HCT116 (cell line): ENCODE data around the gene TCF7. TPM values are rescaled to one million over a fixed set of nuclear protein-coding genes. Genes with fewer than 3 reads are reported as not detected.

Source experiments
- ATAC-seq: fragments of 200-7000 bp; cut with Tn5 transposase; 2 replicates; pipeline ENCODE4 v1.9.1; 2020; ENCODE audit warnings: mild to moderate bottlenecking, moderate library complexity
- BruUV-seq: library from RNA; stranded (reverse); fragments of 400-500 nt; replicated peaks from 2 replicates; lab custom pipeline; 2021; lab: Mats Ljungman, UMichigan
- CTCF ChIA-PET: fragments of 300-600 bp; sonication (Branson Sonifier 250); formaldehyde crosslinking; loops from one replicate; lab custom pipeline; 2021; ENCODE audit warnings: antibody characterized with exemption; lab: Charles Lee
- POLR2A ChIA-PET: fragments of 300-600, 350-600 bp; sonication (Branson Sonifier 250); formaldehyde crosslinking; loops from one replicate; lab custom pipeline; 2021; ENCODE audit warnings: antibody characterized with exemption; lab: Charles Lee
- RAD21 ChIA-PET, 2 experiments: fragments of 300-600 bp; sonication (Branson Sonifier 250); formaldehyde crosslinking; loops; one replicate each; lab custom pipeline; 2023; ENCODE audit warnings: low total read pairs in 2 of 2; ENCODE audit not compliant: uncharacterized antibody in 2 of 2, unreplicated experiment in 2 of 2, low non-redundant PET in 1 of 2; lab: Charles Lee
- DNase-seq: peaks from one replicate; pipeline ENCODE4 v3.0.0-alpha.2; 2010; ENCODE audit warnings: low read depth, low spot score
- H2AFZ ChIP-seq: fragments of 200-600 bp; shearing (Covaris generic), sonication (generic); 2 replicates; pipeline ENCODE4 v1.6.1; 2017; ENCODE audit warnings: low read depth, mixed run types, mixed read lengths, antibody characterized with exemption, low read length; ENCODE audit not compliant: poor library complexity, severe bottlenecking
- H3K27ac ChIP-seq: 2 replicates; pipeline ENCODE4 v1.5.1; 2012; ENCODE audit warnings: low read depth, low read length
- H3K27me3 ChIP-seq: fragments of 200-600 bp; sonication (generic); 2 replicates; pipeline ENCODE4 v1.6.1; 2016; ENCODE audit warnings: mixed run types, low read length, mixed read lengths; ENCODE audit not compliant: insufficient read depth
- H3K36me3 ChIP-seq, 2 experiments: fragments of 200-500 bp in 1 of 2; fragments of 200-600 bp in 1 of 2; sonication (Bioruptor generic) in 1 of 2; sonication (generic) in 1 of 2; 2 replicates each; pipeline versions ENCODE4 v1.5.1 to v1.6.1; 2014 to 2016; ENCODE audit warnings: low read length in 2 of 2, inconsistent platforms in 1 of 2, mixed read lengths in 1 of 2, mixed run types in 1 of 2; ENCODE audit not compliant: insufficient read depth in 2 of 2, control insufficient read depth in 1 of 2
- H3K4me1 ChIP-seq, 2 experiments: fragments of 200-600 bp in 1 of 2; sonication (generic) in 1 of 2; 2 replicates each; pipeline versions ENCODE4 v1.5.1 to v1.6.1; 2012 to 2017; ENCODE audit warnings: low read length in 2 of 2, inconsistent platforms in 1 of 2, mild to moderate bottlenecking in 1 of 2, mixed read lengths in 1 of 2, mixed run types in 1 of 2, moderate library complexity in 1 of 2; ENCODE audit not compliant: insufficient read depth in 2 of 2, control insufficient read depth in 1 of 2
- H3K4me2 ChIP-seq: fragments of 200-600 bp; sonication (generic); 2 replicates; pipeline ENCODE4 v1.6.1; 2017; ENCODE audit warnings: mixed run types, low read length, mixed read lengths
- H3K4me3 ChIP-seq, 2 experiments: fragments of 200-600 bp in 1 of 2; sonication (generic) in 1 of 2; replicated peaks in 1 of 2; 2 replicates each; pipeline ENCODE4 v1.5.1; 2011 to 2016; ENCODE audit warnings: low read length in 2 of 2, control low read depth in 1 of 2, low read depth in 1 of 2, mild to moderate bottlenecking in 1 of 2, mixed read lengths in 1 of 2, mixed run types in 1 of 2
- H3K79me2 ChIP-seq: fragments of 200-600 bp; sonication (generic); 2 replicates; pipeline ENCODE4 v1.6.1; 2017; ENCODE audit warnings: mild to moderate bottlenecking, mixed run types, low read length, moderate library complexity, mixed read lengths; ENCODE audit not compliant: insufficient read depth
- H3K9ac ChIP-seq: fragments of 200-600 bp; sonication (generic); 2 replicates; pipeline ENCODE4 v1.6.1; 2016; ENCODE audit warnings: low read length, mixed read lengths
- H3K9me2 ChIP-seq: fragments of 200-600 bp; sonication (generic), shearing (Covaris generic); 2 replicates; pipeline ENCODE4 v1.6.1; 2017; ENCODE audit warnings: mixed run types, mild to moderate bottlenecking, moderate library complexity; ENCODE audit not compliant: insufficient read depth
- H3K9me3 ChIP-seq, 2 experiments: fragments of 200-500 bp in 1 of 2; fragments of 200-600 bp in 1 of 2; sonication (Bioruptor generic) in 1 of 2; sonication (generic) in 1 of 2; 2 replicates each; pipeline ENCODE4 v1.6.1; 2014 to 2017; ENCODE audit warnings: low read length in 2 of 2, mixed read lengths in 2 of 2, inconsistent platforms in 1 of 2, low read depth in 1 of 2, mild to moderate bottlenecking in 1 of 2, mixed run types in 1 of 2, moderate library complexity in 1 of 2; ENCODE audit not compliant: control insufficient read depth in 1 of 2, insufficient read depth in 1 of 2
- H4K20me1 ChIP-seq: fragments of 200-600 bp; sonication (generic), shearing (Covaris generic); 2 replicates; pipeline ENCODE4 v1.6.1; 2017; ENCODE audit warnings: mixed run types, mild to moderate bottlenecking, moderate library complexity; ENCODE audit not compliant: insufficient read depth
- CBX3 ChIP-seq: IDR thresholded peaks from 2 replicates; pipeline ENCODE4 v1.6.1; 2012; ENCODE audit warnings: low read depth
- ELF1 ChIP-seq: IDR thresholded peaks from 2 replicates; pipeline ENCODE4 v1.6.1; 2012; ENCODE audit warnings: low read depth, borderline replicate concordance
- FOSL1 ChIP-seq: IDR thresholded peaks from 2 replicates; pipeline ENCODE4 v1.6.1; 2012; ENCODE audit warnings: low read depth
- JUND ChIP-seq: IDR thresholded peaks from 2 replicates; pipeline ENCODE4 v1.6.1; 2012
- POLR2A ChIP-seq: IDR thresholded peaks from 2 replicates; pipeline ENCODE4 v1.7.0; 2011; ENCODE audit warnings: borderline replicate concordance; ENCODE audit not compliant: insufficient read depth, insufficient read length; ENCODE audit errors: extremely low read depth
- RAD21 ChIP-seq: IDR thresholded peaks from 2 replicates; pipeline ENCODE4 v1.6.1; 2012; ENCODE audit warnings: low read depth, mild to moderate bottlenecking
- REST ChIP-seq: IDR thresholded peaks from 2 replicates; pipeline ENCODE4 v1.6.1; 2012; ENCODE audit warnings: low read depth
- SIN3A ChIP-seq: IDR thresholded peaks from 2 replicates; pipeline ENCODE4 v1.6.1; 2012; ENCODE audit warnings: low read depth
- SP1 ChIP-seq: IDR thresholded peaks from 2 replicates; pipeline ENCODE4 v1.6.1; 2012; ENCODE audit warnings: low read depth
- TCF7L2 ChIP-seq: IDR thresholded peaks from 2 replicates; pipeline ENCODE4 v1.7.0; 2011; ENCODE audit warnings: borderline replicate concordance, inconsistent platforms; ENCODE audit not compliant: insufficient read depth, insufficient read length; ENCODE audit errors: extremely low read depth
- intact Hi-C: fragments of 100-400 bp; cut with micrococcal nuclease; formaldehyde crosslinking; loops from 2 replicates; pipeline ENCODE4 v1.10.0; 2022
- total RNA-seq: library from RNA; stranded (reverse); gene quantifications from one replicate; pipeline ENCODE4 v1.2.1, GENCODE V29; 2021; ENCODE audit not compliant: unreplicated experiment
- TF ChIP-seq, protein P1 (sequence below): IDR thresholded peaks from 2 replicates; pipeline ENCODE4 v1.6.1; 2012

TCF7 gene
- total RNA-seq, 1 experiment from 2014 or later: 17.8 TPM

DNA sequence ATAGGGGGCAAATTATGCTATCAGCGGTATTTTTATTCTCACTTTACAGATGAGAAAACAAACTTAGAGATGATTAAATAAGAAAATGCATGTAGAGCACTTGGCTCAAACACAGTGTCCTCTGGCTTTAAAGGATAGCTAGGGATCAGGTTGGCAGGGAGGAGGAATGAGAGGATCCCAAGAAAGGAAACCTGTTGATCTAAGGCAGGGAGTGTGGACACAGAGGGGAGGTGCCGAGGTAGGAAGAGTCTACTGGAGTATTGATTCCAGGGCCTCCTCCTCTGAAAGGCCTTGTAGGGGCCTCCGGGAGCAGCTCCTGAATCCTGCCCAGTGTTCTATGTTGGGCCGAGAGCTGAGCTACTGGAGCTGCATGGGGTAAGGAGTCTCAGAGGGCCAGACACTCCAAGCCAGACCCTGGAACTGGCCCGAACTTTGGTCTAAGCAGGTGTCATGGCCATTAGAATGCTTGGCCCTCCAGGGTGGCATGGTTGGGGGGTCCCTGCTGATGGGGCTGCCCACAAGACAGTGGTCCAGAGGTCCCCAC is 30.4 kb upstream of the TCF7 start:
- Histone ChIP-seq H3K4me1 (no peaks in the 10 kb centered on the region), H2AFZ (no peak overlapping the region), H3K9me2 (no peaks in the 10 kb centered on the region), H3K9me3 (no peaks in the 10 kb centered on the region), H3K4me2 (no peak overlapping the region), H3K9ac (no peak overlapping the region), H3K27me3 (no peaks in the 10 kb centered on the region), H3K36me3 (no peaks in the 10 kb centered on the region), H3K79me2 (no peaks in the 10 kb centered on the region), H4K20me1 (no peaks in the 10 kb centered on the region), H3K4me3 (no peak overlapping the region), H3K27ac (no peak overlapping the region)
- no peak for TF ChIP-seq POLR2A
- TF ChIP-seq ELF1: no peak
- no peak for TF ChIP-seq SIN3A
- TF ChIP-seq JUND: no peak
- no peak for TF ChIP-seq RAD21
- no peak for TF ChIP-seq FOSL1
- no peak for TF ChIP-seq CBX3
- TF ChIP-seq REST: no peak
- TF ChIP-seq TCF7L2: no peak
- TF ChIP-seq SP1: no peak
- TF ChIP-seq, protein P1, sequence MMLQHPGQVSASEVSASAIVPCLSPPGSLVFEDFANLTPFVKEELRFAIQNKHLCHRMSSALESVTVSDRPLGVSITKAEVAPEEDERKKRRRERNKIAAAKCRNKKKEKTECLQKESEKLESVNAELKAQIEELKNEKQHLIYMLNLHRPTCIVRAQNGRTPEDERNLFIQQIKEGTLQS: no peak
- intact Hi-C loops: no loop called here
- RAD21 ChIA-PET: no interaction called here
- POLR2A ChIA-PET: interaction anchor here (0.6 kb wide), 1 partner anchor 93 kb away, joined by 6 read pairs; no protein-coding TSS in a partner anchor
- BruUV-seq: no TSS peak
- ATAC-seq: no peak
- CTCF ChIA-PET: interaction anchor here (0.9 kb wide), 1 partner anchor 44 kb away, joined by 4 read pairs; no protein-coding TSS in a partner anchor
- DNase-seq: no peak
